Measurements from ENCODE around the gene SLC4A11. TPM values are rescaled to one million over a fixed set of nuclear protein-coding genes. Genes with fewer than 3 reads are reported as not detected.

Gene SLC4A11
- polyA plus RNA-seq, 1 of the 3 experiments (the other 2 are of a cell fraction): 2.7 TPM

- TF ChIP-seq USF1 (IDR thresholded peaks at IDR 0.05; ENCODE audit: borderline replicate concordance, low read depth): no peak
- no peak for TF ChIP-seq TAF1 (IDR thresholded peaks at IDR 0.05; ENCODE audit: borderline replicate concordance, low read depth, low read length)
- no peak for TF ChIP-seq CTCF (IDR thresholded peaks at IDR 0.05)
- no peak for TF ChIP-seq YY1 (IDR thresholded peaks at IDR 0.05; ENCODE audit: low read depth)
- TF ChIP-seq GABPA (IDR thresholded peaks at IDR 0.05; ENCODE audit: low read depth): no peak
- no peak for TF ChIP-seq ELF1 (IDR thresholded peaks at IDR 0.05)
- TF ChIP-seq TEAD4 (IDR thresholded peaks at IDR 0.05; ENCODE audit: borderline replicate concordance, insufficient read depth): no peak
- no peak for TF ChIP-seq SIN3A (IDR thresholded peaks at IDR 0.05; ENCODE audit: borderline replicate concordance, low read depth, low read length)
- no peak for TF ChIP-seq RFX5 (IDR thresholded peaks at IDR 0.05; ENCODE audit: low read length)
- Histone ChIP-seq H3K4me3 (ENCODE audit: low read depth in 2 of 2, low read length in 1 of 2) (peak overlapping the region; percentile 58 to 62), H3K36me3 (replicated peaks in 1 of 2; ENCODE audit: control insufficient read depth in 1 of 2, insufficient read depth in 2 of 2, low read length in 1 of 2) (no peaks in the 10 kb centered on the region), H2AFZ (ENCODE audit: low read depth) (0 out of 2 replicates have a peak overlapping the region, but pooled peaks have one; percentile 92), H3K79me2 (ENCODE audit: insufficient read depth) (no peaks in the 10 kb centered on the region), H3K9me3 (no peaks in the 10 kb centered on the region), H3K27ac (ENCODE audit: low read depth in 2 of 2, low read length in 1 of 2) (no peak overlapping the region), H3K4me2 (peak overlapping the region; percentile 84), H3K4me1 (ENCODE audit: control insufficient read depth in 1 of 2, insufficient read depth in 2 of 2, low read depth in 1 of 2, low read length in 1 of 2) (peaks cover 0 to 2% of the 10 kb centered on the region in 2 experiments; a peak in 1 of 4 replicates), H3K9me2 (no peaks in the 10 kb centered on the region), H3K27me3 (ENCODE audit: insufficient read depth) (peaks cover 16% of the 10 kb centered on the region), H4K20me1 (ENCODE audit: insufficient read depth) (no peaks in the 10 kb centered on the region), H3F3A (replicated peaks; ENCODE audit: insufficient read depth) (no peaks in the 10 kb centered on the region), H3K9ac (no peak overlapping the region)
- POLR2A ChIA-PET: no interaction called here
- 47% methylated on average over 44 of the region's 59 CpGs for WGBS (ENCODE audit: low lambda C conversion rate)
- peak; percentile 57 for DNase-seq
- CTCF ChIA-PET: interaction anchor here (1.1 to 1.7 kb wide), 2 partner anchors 19 to 24 kb away, joined by 3 to 4 read pairs; no protein-coding TSS in a partner anchor
These were observed 903 bp downstream of the SLC4A11 start for GRCh38 chr20:3237958-3238615.

- WGBS (ENCODE audit: low lambda C conversion rate): 88% methylated on average over 19 of the region's 25 CpGs
- no peak overlapping the region; a peak in 1 of 4 replicates for H3K4me3 ChIP-seq (ENCODE audit: low read depth in 2 of 2, low read length in 1 of 2)
- peaks cover 0 to 2% of the 10 kb centered on the region in 2 experiments; a peak in 1 of 4 replicates for H3K4me1 ChIP-seq (ENCODE audit: control insufficient read depth in 1 of 2, insufficient read depth in 2 of 2, low read depth in 1 of 2, low read length in 1 of 2)
- no peak overlapping the region for H3K4me2 ChIP-seq
- H2AFZ ChIP-seq (ENCODE audit: low read depth): no peak overlapping the region
- H3K27ac ChIP-seq (ENCODE audit: low read depth in 2 of 2, low read length in 1 of 2): no peak overlapping the region
- ChIA-PET CTCF (interaction anchor here (1.1 kb wide), 1 partner anchor 18 kb away, joined by 3 read pairs; no protein-coding TSS in a partner anchor), POLR2A (no interaction called here)
- H3K9ac ChIP-seq: no peak overlapping the region
- H4K20me1 ChIP-seq (ENCODE audit: insufficient read depth): no peaks in the 10 kb centered on the region
- TF ChIP-seq YY1 (IDR thresholded peaks at IDR 0.05; ENCODE audit: low read depth): no peak
- no peaks in the 10 kb centered on the region for H3K9me3 ChIP-seq
- no peaks in the 10 kb centered on the region for H3K36me3 ChIP-seq (replicated peaks in 1 of 2; ENCODE audit: control insufficient read depth in 1 of 2, insufficient read depth in 2 of 2, low read length in 1 of 2)
- H3F3A ChIP-seq (replicated peaks; ENCODE audit: insufficient read depth): no peaks in the 10 kb centered on the region
- DNase-seq: no peak
- H3K79me2 ChIP-seq (ENCODE audit: insufficient read depth): no peaks in the 10 kb centered on the region
- H3K27me3 ChIP-seq (ENCODE audit: insufficient read depth): peaks cover 16% of the 10 kb centered on the region
- no peaks in the 10 kb centered on the region for H3K9me2 ChIP-seq
These were observed 1.7 kb downstream of the SLC4A11 start for GRCh38 chr20:3237011-3237957.
